Lung (tissue), 12 donors: ENCODE results near the gene FBXL16. TPM values are rescaled to one million over a fixed set of nuclear protein-coding genes. Genes with fewer than 3 reads are reported as not detected.

ENCODE experiments used
- ATAC-seq: fragments of 200-7000 bp; cut with Tn5 transposase; one replicate; pipeline ENCODE4 v1.9.1; 2020; ENCODE audit warnings: moderate number of reproducible peaks; ENCODE audit not compliant: insufficient read depth, low FRiP score
- DNase-seq, 3 donors: peaks; one replicate each; pipeline ENCODE4 v3.0.0-alpha.2; 2013 to 2017
- H3K27ac ChIP-seq, 2 donors: one replicate each; pipeline ENCODE4 v1.5.1; 2013; ENCODE audit warnings: mild to moderate bottlenecking in 2 of 2, moderate library complexity in 2 of 2, control low read depth in 1 of 2, inconsistent platforms in 1 of 2, low read depth in 1 of 2, low read length in 1 of 2
- H3K27me3 ChIP-seq, 3 donors: one replicate each; pipeline ENCODE4 v1.5.1; 2013; ENCODE audit warnings: low read length in 2 of 3; ENCODE audit not compliant: control insufficient read depth in 3 of 3, insufficient read depth in 3 of 3
- H3K36me3 ChIP-seq, 4 donors: one replicate each; pipeline ENCODE4 v1.5.1; 2013; ENCODE audit warnings: low read length in 4 of 4, mild to moderate bottlenecking in 1 of 4, moderate library complexity in 1 of 4; ENCODE audit not compliant: control insufficient read depth in 4 of 4, insufficient read depth in 4 of 4
- H3K4me1 ChIP-seq, 5 donors: one replicate each; pipeline ENCODE4 v1.5.1; 2013; ENCODE audit warnings: low read length in 5 of 5, mild to moderate bottlenecking in 2 of 5, moderate library complexity in 1 of 5; ENCODE audit not compliant: control insufficient read depth in 5 of 5, insufficient read depth in 5 of 5
- H3K4me3 ChIP-seq: one replicate; pipeline ENCODE4 v1.5.1; 2013; ENCODE audit warnings: mild to moderate bottlenecking, control low read depth, moderate library complexity
- H3K9ac ChIP-seq, 2 donors: one replicate each; pipeline ENCODE4 v1.5.1; 2013; ENCODE audit warnings: low read length in 2 of 2, control low read depth in 1 of 2; ENCODE audit not compliant: insufficient read depth in 1 of 2
- H3K9me3 ChIP-seq, 4 donors: one replicate each; pipeline ENCODE4 v1.5.1; 2013; ENCODE audit warnings: low read length in 3 of 4, mild to moderate bottlenecking in 1 of 4, moderate library complexity in 1 of 4; ENCODE audit not compliant: control insufficient read depth in 4 of 4, insufficient read depth in 3 of 4
- WGBS, 2 donors: extraction: QIAGEN DNeasy Blood & Tissue Kit; methylation state at CpG; one replicate each; pipeline ENCODE4 v1.1.7; 2013; 5-methylcytosine and 5-hydroxymethylcytosine counted together
- polyA plus RNA-seq, 2 donors: library from polyadenylated mRNA; stranded (reverse); fragments of 200-250 nt; gene quantifications; one replicate each; pipeline ENCODE4 v1.2.1, GENCODE V29; 2013
- total RNA-seq, 2 donors: library from RNA; depleted of rRNA in 1 of 2; stranded (reverse); fragments of >200 nt in 1 of 2; gene quantifications; one replicate each; pipeline ENCODE4 v1.2.1, GENCODE V29; 2014 to 2021
- TF ChIP-seq, protein P1 (sequence below): IDR thresholded peaks from 2 replicates; pipeline ENCODE4 v1.5.1; 2012; ENCODE audit warnings: mild to moderate bottlenecking; ENCODE audit errors: control extremely low read depth, extremely low read depth
- donor health status: control.
- donor health status: control.
- donor health status: Bipolar disorder and iron deficiency.
- donor health status: healthy.
- donor health status: DM: yes; HTN: yes; CAD: no.

Gene FBXL16
- total and polyA plus RNA-seq, 4 donors: 0.14 to 7.4 (median 2.9) TPM

DNA sequence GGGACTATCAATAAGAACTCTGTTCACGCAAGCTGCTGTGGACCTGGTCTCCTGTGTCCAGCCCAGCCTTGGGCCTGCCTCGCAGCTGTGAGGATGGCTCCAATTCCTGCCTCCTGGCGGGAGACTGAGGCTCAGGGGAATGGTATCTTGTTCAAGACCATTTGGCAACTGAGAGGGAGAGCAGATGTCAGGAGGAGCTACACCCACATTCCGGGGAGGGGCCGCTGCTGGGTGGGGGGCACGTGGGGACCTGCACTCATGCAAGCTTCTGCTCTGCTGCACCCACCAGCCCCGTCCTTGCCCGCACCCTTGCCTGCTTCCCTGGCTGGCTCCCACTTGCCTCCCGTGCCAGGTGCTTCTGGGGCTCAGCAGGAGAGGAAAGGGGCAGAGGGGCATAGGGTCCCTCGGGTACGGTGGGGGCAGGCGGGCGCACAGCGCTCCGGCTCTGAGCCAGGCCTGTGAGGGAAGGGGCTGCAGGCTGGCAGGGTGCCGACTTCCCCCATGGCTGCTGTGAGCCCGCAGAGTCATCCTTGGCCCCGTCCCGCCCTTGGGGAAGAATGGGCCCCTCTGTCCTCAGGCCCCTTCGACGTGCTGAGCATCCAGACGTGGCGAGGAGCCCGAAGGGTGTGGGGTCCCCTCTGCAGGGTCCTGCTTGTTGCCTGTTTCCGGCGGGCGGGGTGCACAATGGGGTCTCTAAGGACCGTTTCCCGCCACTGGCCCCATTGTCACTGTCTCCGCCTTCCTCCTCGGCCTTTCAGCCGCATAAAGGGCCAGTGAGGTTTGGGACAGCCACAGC is 12.0 kb upstream of the FBXL16 start:
- 77 to 84% methylated on average over 32 of the region's 32 CpGs for WGBS, 2 donors
- TF ChIP-seq, protein P1, sequence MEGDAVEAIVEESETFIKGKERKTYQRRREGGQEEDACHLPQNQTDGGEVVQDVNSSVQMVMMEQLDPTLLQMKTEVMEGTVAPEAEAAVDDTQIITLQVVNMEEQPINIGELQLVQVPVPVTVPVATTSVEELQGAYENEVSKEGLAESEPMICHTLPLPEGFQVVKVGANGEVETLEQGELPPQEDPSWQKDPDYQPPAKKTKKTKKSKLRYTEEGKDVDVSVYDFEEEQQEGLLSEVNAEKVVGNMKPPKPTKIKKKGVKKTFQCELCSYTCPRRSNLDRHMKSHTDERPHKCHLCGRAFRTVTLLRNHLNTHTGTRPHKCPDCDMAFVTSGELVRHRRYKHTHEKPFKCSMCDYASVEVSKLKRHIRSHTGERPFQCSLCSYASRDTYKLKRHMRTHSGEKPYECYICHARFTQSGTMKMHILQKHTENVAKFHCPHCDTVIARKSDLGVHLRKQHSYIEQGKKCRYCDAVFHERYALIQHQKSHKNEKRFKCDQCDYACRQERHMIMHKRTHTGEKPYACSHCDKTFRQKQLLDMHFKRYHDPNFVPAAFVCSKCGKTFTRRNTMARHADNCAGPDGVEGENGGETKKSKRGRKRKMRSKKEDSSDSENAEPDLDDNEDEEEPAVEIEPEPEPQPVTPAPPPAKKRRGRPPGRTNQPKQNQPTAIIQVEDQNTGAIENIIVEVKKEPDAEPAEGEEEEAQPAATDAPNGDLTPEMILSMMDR: no peak
- DNase-seq (no peak), ATAC-seq (no peak)
- no peak overlapping the region for H3K9ac ChIP-seq
- peaks cover 0 to 30% (median 13%) of the 10 kb centered on the region in 5 donors for H3K4me1 ChIP-seq
- no peak overlapping the region for H3K4me3 ChIP-seq
- no peak overlapping the region for H3K27ac ChIP-seq
- no peaks in the 10 kb centered on the region for H3K9me3 ChIP-seq
- H3K36me3 ChIP-seq: no peaks in the 10 kb centered on the region
- H3K27me3 ChIP-seq: peaks cover 0 to 9% (median 0%) of the 10 kb centered on the region in 3 donors

DNA sequence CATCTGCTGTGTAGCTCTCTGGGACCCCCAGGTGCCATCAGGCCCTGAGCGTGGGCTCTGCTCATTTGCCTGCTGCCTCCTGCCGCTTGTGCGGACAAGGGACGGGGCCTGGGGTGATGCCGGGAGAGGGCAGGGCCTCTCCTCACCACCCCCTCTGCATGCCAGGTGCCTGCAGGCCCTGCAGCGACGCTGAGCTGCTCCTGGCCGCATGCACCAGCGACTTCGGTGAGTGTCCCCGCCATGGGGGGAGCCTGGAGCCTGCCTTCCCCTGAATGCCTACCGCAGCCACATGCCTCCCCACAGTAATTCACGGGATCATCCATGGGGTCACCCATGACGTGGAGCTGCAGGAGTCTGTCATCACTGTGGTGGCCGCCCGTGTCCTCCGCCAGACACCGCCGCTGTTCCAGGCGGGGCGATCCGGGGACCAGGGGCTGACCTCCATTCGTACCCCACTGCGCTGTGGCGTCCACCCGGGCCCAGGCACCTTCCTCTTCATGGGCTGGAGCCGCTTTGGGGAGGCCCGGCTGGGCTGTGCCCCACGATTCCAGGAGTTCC is 11.2 kb upstream of the FBXL16 start:
- peaks cover 0 to 30% (median 13%) of the 10 kb centered on the region in 5 donors for H3K4me1 ChIP-seq

DNA sequence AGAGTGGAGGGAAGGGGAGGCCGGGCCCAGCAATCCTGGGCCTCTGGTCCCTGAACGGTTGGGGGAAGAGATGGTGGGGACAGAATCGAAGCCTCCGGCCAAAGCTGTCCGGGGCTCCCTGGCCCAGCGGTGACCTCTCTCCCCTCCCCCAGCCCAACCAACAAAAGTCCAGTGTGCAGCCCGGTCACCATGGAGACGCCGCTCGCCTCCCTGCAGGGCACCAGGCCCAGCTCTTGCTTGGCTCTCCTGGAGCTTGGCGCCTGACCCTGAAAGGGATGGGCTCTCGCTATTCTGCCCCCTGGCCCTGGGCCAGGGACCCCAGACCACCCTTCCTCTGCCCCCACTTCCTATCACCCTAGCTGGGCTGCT is 10.6 kb upstream of the FBXL16 start:
- H3K27me3 ChIP-seq: peaks cover 0 to 9% (median 0%) of the 10 kb centered on the region in 3 donors
- DNase-seq (peak; percentile 64 to 74 (median 72)), ATAC-seq (no peak)
- TF ChIP-seq, protein P1: no peak
- H3K9ac ChIP-seq: no peak overlapping the region
- H3K4me1 ChIP-seq: peaks cover 0 to 26% (median 13%) of the 10 kb centered on the region in 5 donors
- H3K36me3 ChIP-seq: no peaks in the 10 kb centered on the region
- H3K27ac ChIP-seq: no peak overlapping the region
- no peaks in the 10 kb centered on the region for H3K9me3 ChIP-seq
- 24 to 39% methylated on average over 8 to 12 of the region's 12 CpGs for WGBS, 2 donors
- peak overlapping the region; percentile 7 for H3K4me3 ChIP-seq

More for the DNA sequence above, 11.2 kb upstream of the FBXL16 start:
- TF ChIP-seq, protein P1: no peak
- Histone ChIP-seq H3K4me3 (no peak overlapping the region), H3K36me3 (no peaks in the 10 kb centered on the region), H3K27ac (no peak overlapping the region), H3K9ac (no peak overlapping the region), H3K27me3 (peaks cover 0 to 9% (median 0%) of the 10 kb centered on the region in 3 donors), H3K9me3 (no peaks in the 10 kb centered on the region)
- DNase-seq (no peak), ATAC-seq (no peak)
- WGBS, 2 donors: 89 to 91% methylated on average over 29 of the region's 29 CpGs
